Progenitor cell of endocrine pancreas (in vitro differentiated cells): ENCODE results near the gene NLGN1. TPM values are rescaled to one million over a fixed set of nuclear protein-coding genes. Genes with fewer than 3 reads are reported as not detected.

Source experiments
- DNase-seq: peaks from one replicate; pipeline ENCODE4 v3.0.0; 2021; ENCODE audit warnings: low spot score; ENCODE audit not compliant: unreplicated experiment
- H3K27ac Mint-ChIP-seq: 2 replicates; pipeline ENCODE4 v1.8.0; 2021; ENCODE audit warnings: mild to moderate bottlenecking, moderate library complexity, mixed read lengths
- H3K27me3 Mint-ChIP-seq: 2 replicates; pipeline ENCODE4 v1.8.0; 2021; ENCODE audit warnings: mixed read lengths
- H3K36me3 Mint-ChIP-seq: 2 replicates; pipeline ENCODE4 v1.8.0; 2022; ENCODE audit warnings: mixed read lengths; ENCODE audit not compliant: insufficient read depth
- H3K4me1 Mint-ChIP-seq: 2 replicates; pipeline ENCODE4 v1.8.0; 2021; ENCODE audit warnings: low read depth, mixed read lengths
- H3K4me3 Mint-ChIP-seq: 2 replicates; pipeline ENCODE4 v1.8.0; 2021; ENCODE audit warnings: low read depth, mild to moderate bottlenecking, moderate library complexity, mixed read lengths
- H3K9me3 Mint-ChIP-seq: 2 replicates; pipeline ENCODE4 v1.8.0; 2021; ENCODE audit warnings: low read depth, mixed read lengths
- CTCF ChIP-seq: fragments of 200-600 bp; sonication (generic); IDR thresholded peaks from one replicate; pipeline ENCODE4 v1.5.0; 2021; ENCODE audit warnings: antibody characterized with exemption, mild to moderate bottlenecking; ENCODE audit not compliant: unreplicated experiment
- total RNA-seq: library from RNA; stranded (reverse); gene quantifications from 2 replicates; pipeline ENCODE4 v1.2.1, GENCODE V29; 2021

The NLGN1 gene
- total RNA-seq, 1 donor from 2014 or later, result 5.7 TPM

GRCh38 chr3:173923204-173923603 lies 525.7 kb downstream of the NLGN1 start:
- Mint-ChIP-seq H3K4me3 (no peak overlapping the region), H3K27me3 (peaks cover 26% of the 10 kb centered on the region), H3K27ac (no peak overlapping the region), H3K4me1 (peaks cover 6% of the 10 kb centered on the region), H3K36me3 (no peaks in the 10 kb centered on the region), H3K9me3 (no peaks in the 10 kb centered on the region)
- DNase-seq, result no peak
- no peak for TF ChIP-seq CTCF

GRCh38 chr3:173930251-173930650 lies 532.7 kb downstream of the NLGN1 start:
- H3K36me3 Mint-ChIP-seq, result no peaks in the 10 kb centered on the region
- no peaks in the 10 kb centered on the region for H3K9me3 Mint-ChIP-seq
- DNase-seq, result no peak
- H3K4me1 Mint-ChIP-seq, result peaks cover 22% of the 10 kb centered on the region
- no peak for TF ChIP-seq CTCF
- no peak overlapping the region for H3K27ac Mint-ChIP-seq
- no peak overlapping the region for H3K4me3 Mint-ChIP-seq
- peaks cover 60% of the 10 kb centered on the region for H3K27me3 Mint-ChIP-seq

- no peaks in the 10 kb centered on the region for H3K9me3 Mint-ChIP-seq
- no peak overlapping the region for H3K4me3 Mint-ChIP-seq
- H3K27ac Mint-ChIP-seq, result no peak overlapping the region
- H3K36me3 Mint-ChIP-seq, result no peaks in the 10 kb centered on the region
- peaks cover 23% of the 10 kb centered on the region for H3K4me1 Mint-ChIP-seq
- no peak for TF ChIP-seq CTCF
- H3K27me3 Mint-ChIP-seq, result peaks cover 51% of the 10 kb centered on the region
- no peak for DNase-seq
Observed at GRCh38 chr3:173932624-173933023, 535.1 kb downstream of the NLGN1 start.

- Mint-ChIP-seq H3K9me3 (no peaks in the 10 kb centered on the region), H3K4me1 (peaks cover 24% of the 10 kb centered on the region), H3K36me3 (no peaks in the 10 kb centered on the region), H3K27ac (peak overlapping the region; percentile 74), H3K27me3 (peaks cover 46% of the 10 kb centered on the region), H3K4me3 (no peak overlapping the region)
- no peak for DNase-seq
- TF ChIP-seq CTCF, result no peak
Observed at GRCh38 chr3:173933113-173933512, 535.6 kb downstream of the NLGN1 start.

- Mint-ChIP-seq H3K4me1 (peaks cover 40% of the 10 kb centered on the region), H3K36me3 (no peaks in the 10 kb centered on the region), H3K9me3 (no peaks in the 10 kb centered on the region), H3K27me3 (peaks cover 21% of the 10 kb centered on the region), H3K4me3 (no peak overlapping the region), H3K27ac (no peak overlapping the region)
- TF ChIP-seq CTCF, result no peak
- DNase-seq, result no peak
Observed at GRCh38 chr3:173936316-173936715, 538.8 kb downstream of the NLGN1 start.

GRCh38 chr3:173938159-173938558 lies 540.6 kb downstream of the NLGN1 start:
- Mint-ChIP-seq H3K27ac (no peak overlapping the region), H3K9me3 (no peaks in the 10 kb centered on the region), H3K4me3 (no peak overlapping the region), H3K36me3 (no peaks in the 10 kb centered on the region), H3K27me3 (peaks cover 12% of the 10 kb centered on the region), H3K4me1 (peaks cover 27% of the 10 kb centered on the region)
- DNase-seq, result no peak
- no peak for TF ChIP-seq CTCF
